ENCODE measurements around the gene PWP2. TPM values are rescaled to one million over a fixed set of nuclear protein-coding genes. Genes with fewer than 3 reads are reported as not detected.
"Not testable (repeated sequence)": the region's sequence is repeated elsewhere in the genome, so short reads cannot be mapped to it uniquely, and the experiment has no call there.

PWP2 gene
- total RNA-seq, 1 experiment from 2014 or later, result 6.0 TPM

- not testable (repeated sequence) for H4K8ac ChIP-seq (replicated peaks; ENCODE audit: insufficient read length, low read depth, low read length); H3K9me3 Mint-ChIP-seq; H3K36me3 Mint-ChIP-seq (ENCODE audit: insufficient read depth in 1 of 3, low read depth in 3 of 3); H2BK120ac ChIP-seq (ENCODE audit: low read depth, low read length, poor library complexity, severe bottlenecking); H3K4me2 ChIP-seq (ENCODE audit: insufficient read depth, insufficient read length, low read length); H3K23ac ChIP-seq (ENCODE audit: insufficient read length, low read depth, low read length); H3K4me1 Mint-ChIP-seq; H3K9ac ChIP-seq (ENCODE audit: extremely low read depth, insufficient read length, low read length); H2BK20ac ChIP-seq (ENCODE audit: low read depth, low read length, poor library complexity, severe bottlenecking); DNase-seq; H3T11ph ChIP-seq (ENCODE audit: low read length); H2BK5ac ChIP-seq (ENCODE audit: insufficient read length, low read length); H3K27ac ChIP-seq (ENCODE audit: insufficient read length, low read depth, low read length); H3K9me3 ChIP-seq (ENCODE audit: control insufficient read depth, low read depth, low read length); H4K20me1 ChIP-seq (ENCODE audit: control insufficient read depth, insufficient read depth, insufficient read length); H2AK5ac ChIP-seq (ENCODE audit: insufficient read length, low read length); H3K27me3 Mint-ChIP-seq (ENCODE audit: low read depth); H3K4ac ChIP-seq (ENCODE audit: low read depth, low read length); H3K4me1 ChIP-seq (ENCODE audit: insufficient read depth, low read length); H4K91ac ChIP-seq (ENCODE audit: insufficient read length, low read depth, low read length); H3K27me3 ChIP-seq (ENCODE audit: insufficient read depth, low read length); H3K79me2 ChIP-seq (ENCODE audit: insufficient read depth, low read length); H3K79me1 ChIP-seq (ENCODE audit: insufficient read depth, low read depth, low read length, poor library complexity, severe bottlenecking); H2BK15ac ChIP-seq (ENCODE audit: low read depth, low read length); H3K14ac ChIP-seq (ENCODE audit: insufficient read depth, low read length); H3K4me3 Mint-ChIP-seq; H3K18ac ChIP-seq (ENCODE audit: insufficient read length, low read depth, low read length); H2BK12ac ChIP-seq (ENCODE audit: insufficient read length, low read depth, low read length); H3K23me2 ChIP-seq (ENCODE audit: insufficient read length, low read depth, low read length, poor library complexity, severe bottlenecking); H3K56ac ChIP-seq (ENCODE audit: insufficient read length, low read depth, low read length); H3K27ac Mint-ChIP-seq; H2AFZ ChIP-seq (ENCODE audit: low read length); H4K5ac ChIP-seq (ENCODE audit: insufficient read length, low read depth, low read length)
- no CpG with 5 or more reads among the region's 20 CpGs for WGBS (ENCODE audit: extremely low coverage, insufficient read length, low lambda C conversion rate)
Observed at GRCh38 chr21:44154816-44155230, 47.6 kb downstream of the PWP2 start.

GRCh38 chr21:44155231-44155993 is 48.2 kb downstream of the PWP2 start:
- no CpG with 5 or more reads among the region's 38 CpGs for WGBS (ENCODE audit: extremely low coverage, insufficient read length, low lambda C conversion rate)
- not testable (repeated sequence) for H4K5ac ChIP-seq (ENCODE audit: insufficient read length, low read depth, low read length); H3K4me1 ChIP-seq (ENCODE audit: insufficient read depth, low read length)

More at GRCh38 chr21:44155231-44155993, 48.2 kb downstream of the PWP2 start:
- H4K91ac ChIP-seq (ENCODE audit: insufficient read length, low read depth, low read length); H3K27ac ChIP-seq (ENCODE audit: insufficient read length, low read depth, low read length); H3K36me3 Mint-ChIP-seq (ENCODE audit: insufficient read depth in 1 of 3, low read depth in 3 of 3); H3K27ac Mint-ChIP-seq; H3T11ph ChIP-seq (ENCODE audit: low read length); H4K8ac ChIP-seq (replicated peaks; ENCODE audit: insufficient read length, low read depth, low read length); H3K4ac ChIP-seq (ENCODE audit: low read depth, low read length); H2BK20ac ChIP-seq (ENCODE audit: low read depth, low read length, poor library complexity, severe bottlenecking); DNase-seq; H3K79me2 ChIP-seq (ENCODE audit: insufficient read depth, low read length); H2BK120ac ChIP-seq (ENCODE audit: low read depth, low read length, poor library complexity, severe bottlenecking); H3K27me3 Mint-ChIP-seq (ENCODE audit: low read depth); H3K9me3 Mint-ChIP-seq; H3K4me2 ChIP-seq (ENCODE audit: insufficient read depth, insufficient read length, low read length); H2BK15ac ChIP-seq (ENCODE audit: low read depth, low read length); H3K23ac ChIP-seq (ENCODE audit: insufficient read length, low read depth, low read length); H3K4me1 Mint-ChIP-seq; H2BK5ac ChIP-seq (ENCODE audit: insufficient read length, low read length); H3K18ac ChIP-seq (ENCODE audit: insufficient read length, low read depth, low read length); H3K9ac ChIP-seq (ENCODE audit: extremely low read depth, insufficient read length, low read length); H3K4me3 Mint-ChIP-seq; H3K56ac ChIP-seq (ENCODE audit: insufficient read length, low read depth, low read length); H2AFZ ChIP-seq (ENCODE audit: low read length); H2BK12ac ChIP-seq (ENCODE audit: insufficient read length, low read depth, low read length); H4K20me1 ChIP-seq (ENCODE audit: control insufficient read depth, insufficient read depth, insufficient read length); H3K14ac ChIP-seq (ENCODE audit: insufficient read depth, low read length); H3K23me2 ChIP-seq (ENCODE audit: insufficient read length, low read depth, low read length, poor library complexity, severe bottlenecking); H3K79me1 ChIP-seq (ENCODE audit: insufficient read depth, low read depth, low read length, poor library complexity, severe bottlenecking); H3K9me3 ChIP-seq (ENCODE audit: control insufficient read depth, low read depth, low read length); H2AK5ac ChIP-seq (ENCODE audit: insufficient read length, low read length); H3K27me3 ChIP-seq (ENCODE audit: insufficient read depth, low read length): not testable (repeated sequence)

All from H9 (cell line).